Measurements from ENCODE around the gene PPP1R26.

GRCh38 chr9:135500071-135500524, 20.5 kb downstream of the PPP1R26 start:
- no peak for TF ChIP-seq CTCF (IDR thresholded peaks at IDR 0.05; ENCODE audit: poor library complexity)
- TF ChIP-seq EZH2phosphoT487 (IDR thresholded peaks at IDR 0.05; ENCODE audit: low read depth, severe bottlenecking, unreplicated experiment): no peak

Measured in hepatocyte (in vitro differentiated cells).